ENCODE data around the gene ATP1B2. TPM values are rescaled to one million over a fixed set of nuclear protein-coding genes. Genes with fewer than 3 reads are reported as not detected.

ATP1B2 gene
- polyA plus RNA-seq, 1 experiment: not detected

DNA sequence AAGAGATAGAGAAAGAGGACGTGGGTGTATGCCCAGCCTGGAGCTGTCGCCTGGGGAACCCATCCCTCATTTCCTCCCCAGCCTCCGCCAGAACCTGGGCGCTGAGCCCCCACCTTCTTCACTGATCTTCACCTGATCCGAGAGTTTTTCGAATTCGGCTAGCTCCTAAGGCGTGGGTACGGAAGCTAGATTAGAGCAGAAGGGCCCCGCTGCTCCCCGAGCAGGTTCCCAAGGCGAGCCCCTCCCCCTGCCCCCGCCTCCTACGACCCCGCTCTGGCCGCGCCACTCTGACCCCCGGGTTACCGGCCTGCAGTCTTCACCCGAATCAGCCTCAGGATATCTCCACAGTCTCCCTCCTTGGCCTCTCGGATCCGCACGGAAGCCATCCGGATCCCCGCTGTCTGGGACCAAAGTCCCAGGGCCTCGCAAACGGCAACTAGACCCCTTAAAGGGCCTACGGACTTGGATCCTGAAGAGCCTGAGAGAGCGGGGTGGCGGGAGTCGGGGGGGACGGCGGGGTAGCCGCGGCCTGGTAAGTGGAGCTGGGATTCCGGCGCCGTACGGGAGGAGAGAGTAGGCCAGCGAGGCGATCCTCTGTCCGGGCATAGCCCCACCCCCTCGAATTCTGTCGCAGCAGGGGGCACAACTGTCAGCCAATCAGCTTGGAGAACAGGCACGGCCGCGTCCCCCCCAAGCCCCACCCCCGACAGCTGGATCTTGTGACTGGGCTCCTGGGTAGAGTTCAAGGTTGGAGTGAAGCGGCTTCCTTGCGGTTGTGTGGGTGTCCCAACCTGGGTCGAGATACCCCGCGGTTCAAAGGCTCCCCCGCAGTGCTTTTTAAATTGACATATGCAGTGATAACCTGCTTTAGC is 23.2 kb upstream of the ATP1B2 start, which contains the start of gene SAT2:
SAT2 (minus strand) TSS at position 572 of the 872 bp plus-strand sequence; CDS start at position 386, 186 bp downstream.
- DNase-seq (ENCODE audit: low read depth): peak; percentile 60
- ChIA-PET CTCF (interaction anchor here (0.7 to 3.1 kb wide), 9 partner anchors 9 to 190 kb away, joined by 3 to 28 read pairs (median 3); partner anchors contain the start of genes FXR2, SENP3, SOX15 and TP53), POLR2A (interaction anchor here (0.5 kb wide), 1 partner anchor 11 kb away, joined by 3 read pairs; no protein-coding TSS in a partner anchor)
- TF ChIP-seq, protein P1, sequence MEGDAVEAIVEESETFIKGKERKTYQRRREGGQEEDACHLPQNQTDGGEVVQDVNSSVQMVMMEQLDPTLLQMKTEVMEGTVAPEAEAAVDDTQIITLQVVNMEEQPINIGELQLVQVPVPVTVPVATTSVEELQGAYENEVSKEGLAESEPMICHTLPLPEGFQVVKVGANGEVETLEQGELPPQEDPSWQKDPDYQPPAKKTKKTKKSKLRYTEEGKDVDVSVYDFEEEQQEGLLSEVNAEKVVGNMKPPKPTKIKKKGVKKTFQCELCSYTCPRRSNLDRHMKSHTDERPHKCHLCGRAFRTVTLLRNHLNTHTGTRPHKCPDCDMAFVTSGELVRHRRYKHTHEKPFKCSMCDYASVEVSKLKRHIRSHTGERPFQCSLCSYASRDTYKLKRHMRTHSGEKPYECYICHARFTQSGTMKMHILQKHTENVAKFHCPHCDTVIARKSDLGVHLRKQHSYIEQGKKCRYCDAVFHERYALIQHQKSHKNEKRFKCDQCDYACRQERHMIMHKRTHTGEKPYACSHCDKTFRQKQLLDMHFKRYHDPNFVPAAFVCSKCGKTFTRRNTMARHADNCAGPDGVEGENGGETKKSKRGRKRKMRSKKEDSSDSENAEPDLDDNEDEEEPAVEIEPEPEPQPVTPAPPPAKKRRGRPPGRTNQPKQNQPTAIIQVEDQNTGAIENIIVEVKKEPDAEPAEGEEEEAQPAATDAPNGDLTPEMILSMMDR (IDR thresholded peaks at IDR 0.05; ENCODE audit: insufficient read depth, low read depth, low read length): no peak
- Histone ChIP-seq H3K36me3 (ENCODE audit: control insufficient read depth, insufficient read depth, low read length) (no peaks in the 10 kb centered on the region), H3K27me3 (ENCODE audit: control insufficient read depth, insufficient read depth, low read length) (no peaks in the 10 kb centered on the region), H3K4me3 (ENCODE audit: low read depth, low read length) (peak within 1 kb of the TSS; percentile 57)

DNA sequence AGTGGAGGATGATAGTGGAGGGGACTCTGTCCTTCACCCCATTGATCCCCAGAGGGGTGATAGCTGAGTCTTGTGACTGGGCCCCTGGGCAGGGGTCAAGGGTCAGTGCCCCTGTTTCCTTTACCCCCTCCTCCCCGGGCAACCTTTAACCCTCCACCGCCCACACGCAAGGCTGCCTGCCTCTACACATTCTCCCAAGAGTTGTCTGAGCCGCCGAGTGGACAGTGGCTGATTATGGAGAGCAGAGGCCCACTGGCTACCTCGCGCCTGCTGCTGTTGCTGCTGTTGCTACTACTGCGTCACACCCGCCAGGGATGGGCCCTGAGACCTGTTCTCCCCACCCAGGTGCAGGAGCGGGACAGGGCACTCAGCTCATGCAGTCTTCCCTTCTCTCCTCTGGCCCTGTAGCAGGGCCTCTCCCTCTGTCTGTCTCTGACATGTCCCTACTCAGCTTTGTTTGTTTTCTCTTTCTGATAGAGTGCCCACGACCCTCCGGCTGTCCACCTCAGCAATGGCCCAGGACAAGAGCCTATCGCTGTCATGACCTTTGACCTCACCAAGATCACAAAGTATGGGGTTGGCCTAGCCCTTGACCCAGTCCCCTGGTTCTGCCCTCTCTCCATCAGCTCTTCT is 20.7 kb upstream of the ATP1B2 start, which contains the start of gene SHBG:
SHBG (plus strand) TSS at position 197 of the 633 bp plus-strand sequence; CDS start at position 235, 38 bp downstream.
- no peaks in the 10 kb centered on the region for H3K27me3 ChIP-seq (ENCODE audit: control insufficient read depth, insufficient read depth, low read length)
- TF ChIP-seq, protein P1 (IDR thresholded peaks at IDR 0.05; ENCODE audit: insufficient read depth, low read depth, low read length): no peak
- H3K4me3 ChIP-seq (ENCODE audit: low read depth, low read length): no peak within 1 kb of the TSS
- no peak for DNase-seq (ENCODE audit: low read depth)
- POLR2A ChIA-PET: no interaction called here
- CTCF ChIA-PET: interaction anchor here (7.9 kb wide), 1 partner anchor 56 kb away, joined by 91 read pairs; the partner anchor contains the start of genes TP53 and WRAP53
- H3K36me3 ChIP-seq (ENCODE audit: control insufficient read depth, insufficient read depth, low read length): no peaks in the 10 kb centered on the region

DNA sequence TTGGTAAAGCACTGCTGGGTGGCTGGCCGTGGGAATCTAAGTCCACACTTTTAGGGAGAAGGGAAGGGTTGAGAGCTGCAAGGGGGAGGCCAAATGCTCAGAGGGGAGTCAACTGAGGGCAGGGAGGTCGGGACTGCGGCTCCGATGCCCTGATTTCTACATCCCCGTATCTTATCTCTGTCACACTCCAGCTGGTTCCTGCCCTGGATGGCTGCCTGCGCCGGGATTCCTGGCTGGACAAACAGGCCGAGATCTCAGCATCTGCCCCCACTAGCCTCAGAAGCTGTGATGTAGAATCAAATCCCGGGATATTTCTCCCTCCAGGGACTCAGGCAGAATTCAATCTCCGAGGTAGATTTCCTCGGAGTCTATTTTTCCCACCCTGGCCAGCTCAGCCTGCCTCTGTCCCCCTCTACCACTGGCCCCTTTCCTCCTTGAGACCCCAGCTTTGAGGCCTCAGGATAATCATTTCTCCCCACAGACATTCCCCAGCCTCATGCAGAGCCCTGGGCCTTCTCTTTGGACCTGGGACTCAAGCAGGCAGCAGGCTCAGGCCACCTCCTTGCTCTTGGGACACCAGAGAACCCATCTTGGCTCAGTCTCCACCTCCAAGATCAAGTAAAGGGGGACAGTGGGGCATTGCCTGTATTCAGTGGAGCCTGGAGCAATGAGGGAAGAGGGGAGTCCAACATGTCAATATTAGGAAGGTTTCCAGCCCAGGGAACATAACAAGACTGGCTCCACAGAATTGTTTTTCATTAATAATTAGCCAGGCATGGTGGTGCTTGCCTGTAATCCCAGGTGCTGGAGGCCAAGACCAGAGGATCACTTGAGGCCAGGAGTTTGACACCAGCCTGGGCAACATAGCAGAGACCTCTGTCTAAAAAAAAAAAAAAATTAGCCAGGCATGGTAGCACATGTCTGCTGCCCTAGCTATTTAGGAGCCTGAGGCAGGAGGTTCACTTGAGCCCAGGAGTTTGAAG is 19.0 kb upstream of the ATP1B2 start:
- DNase-seq (ENCODE audit: low read depth): no peak
- CTCF ChIA-PET: interaction anchor here (0.5 to 7.9 kb wide), 19 partner anchors 10 to 117 kb away, joined by 3 to 91 read pairs (median 4); partner anchors contain the start of genes ATP1B2, DNAH2, FXR2 and SOX15
- POLR2A ChIA-PET: no interaction called here
- H3K4me3 ChIP-seq (ENCODE audit: low read depth, low read length): no peak overlapping the region
- TF ChIP-seq, protein P1 (IDR thresholded peaks at IDR 0.05; ENCODE audit: insufficient read depth, low read depth, low read length): no peak
- H3K27me3 ChIP-seq (ENCODE audit: control insufficient read depth, insufficient read depth, low read length): no peaks in the 10 kb centered on the region
- H3K36me3 ChIP-seq (ENCODE audit: control insufficient read depth, insufficient read depth, low read length): no peaks in the 10 kb centered on the region

DNA sequence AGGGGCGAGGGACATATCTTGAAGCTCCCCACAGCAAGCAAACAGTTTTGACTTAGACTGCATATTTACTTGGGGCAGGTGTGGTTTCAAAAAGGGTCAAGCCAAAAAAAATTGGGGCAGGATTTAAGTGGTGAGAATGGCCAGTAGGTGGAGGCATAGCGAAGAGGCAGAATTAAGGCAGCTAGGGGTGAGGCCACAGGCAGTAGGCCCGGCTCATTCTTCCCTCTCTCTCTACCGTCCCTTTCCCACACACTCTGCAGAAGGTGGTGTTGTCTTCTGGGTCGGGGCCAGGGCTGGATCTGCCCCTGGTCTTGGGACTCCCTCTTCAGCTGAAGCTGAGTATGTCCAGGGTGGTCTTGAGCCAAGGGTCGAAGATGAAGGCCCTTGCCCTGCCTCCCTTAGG is 18.2 kb upstream of the ATP1B2 start:
- DNase-seq (ENCODE audit: low read depth): no peak
- no peak overlapping the region for H3K4me3 ChIP-seq (ENCODE audit: low read depth, low read length)
- no peaks in the 10 kb centered on the region for H3K36me3 ChIP-seq (ENCODE audit: control insufficient read depth, insufficient read depth, low read length)
- ChIA-PET POLR2A (no interaction called here), CTCF (interaction anchor here (0.6 to 7.9 kb wide), 25 partner anchors 9 to 118 kb away, joined by 3 to 91 read pairs (median 4); partner anchors contain the start of genes ATP1B2, DNAH2, FXR2 and SOX15)
- TF ChIP-seq, protein P1 (IDR thresholded peaks at IDR 0.05; ENCODE audit: insufficient read depth, low read depth, low read length): peak; percentile 67
- no peaks in the 10 kb centered on the region for H3K27me3 ChIP-seq (ENCODE audit: control insufficient read depth, insufficient read depth, low read length)
